RWPE2 (cell line): ENCODE measurements around the gene FAM118B.

Experiments
- ATAC-seq: fragments of 200-7000 bp; cut with Tn5 transposase; 3 replicates; pipeline ENCODE4 v1.9.1; 2021; ENCODE audit warnings: low read depth
- DNase-seq: peaks from one replicate; pipeline ENCODE4 v3.0.0-alpha.2; 2020; ENCODE audit warnings: low spot score
- H3K27ac ChIP-seq: fragments of 450-650 bp; 2 replicates; pipeline ENCODE4 v1.5.1; 2017; ENCODE audit warnings: mild to moderate bottlenecking; ENCODE audit not compliant: poor library complexity, severe bottlenecking
- H3K27me3 ChIP-seq: fragments of 250-450 bp; sonication (Bioruptor Pico); 2 replicates; pipeline ENCODE4 v1.5.1; 2021; ENCODE audit warnings: mild to moderate bottlenecking, moderate library complexity; ENCODE audit not compliant: insufficient read depth, poor library complexity, severe bottlenecking
- H3K36me3 ChIP-seq: fragments of 250-450 bp; sonication (Bioruptor Pico); 2 replicates; pipeline ENCODE4 v1.5.1; 2020; ENCODE audit warnings: low read depth, mild to moderate bottlenecking, moderate library complexity
- H3K4me1 ChIP-seq: fragments of 250-450 bp; sonication (Bioruptor Pico); 2 replicates; pipeline ENCODE4 v1.5.1; 2021; ENCODE audit warnings: mild to moderate bottlenecking, moderate library complexity; ENCODE audit not compliant: insufficient read depth, poor library complexity, severe bottlenecking
- H3K4me3 ChIP-seq: fragments of 250-450 bp; sonication (Bioruptor Pico); 2 replicates; pipeline ENCODE4 v1.5.1; 2021; ENCODE audit warnings: mild to moderate bottlenecking, moderate library complexity; ENCODE audit not compliant: severe bottlenecking
- H3K9me3 ChIP-seq: fragments of 250-450 bp; sonication (Bioruptor Pico); 2 replicates; pipeline ENCODE4 v1.5.1; 2021; ENCODE audit warnings: mild to moderate bottlenecking, moderate library complexity; ENCODE audit not compliant: severe bottlenecking
- CTCF ChIP-seq: fragments of 450-650 bp; IDR thresholded peaks from one replicate; pipeline ENCODE4 v1.5.1; 2017; ENCODE audit warnings: mild to moderate bottlenecking, moderate library complexity; ENCODE audit not compliant: poor library complexity, severe bottlenecking

FAM118B gene

GRCh38 chr11:126282361-126282735, 70.8 kb downstream of the FAM118B start:
- Histone ChIP-seq H3K27ac (peak overlapping the region; percentile 48), H3K4me1 (peaks cover 4% of the 10 kb centered on the region), H3K9me3 (no peaks in the 10 kb centered on the region), H3K4me3 (peak overlapping the region; percentile 44), H3K27me3 (no peaks in the 10 kb centered on the region), H3K36me3 (no peaks in the 10 kb centered on the region)
- TF ChIP-seq CTCF = no peak
- ATAC-seq (peak; percentile 11; the same call in 2 of the 3 replicates), DNase-seq (no peak)

GRCh38 chr11:126282736-126283591, 71.4 kb downstream of the FAM118B start, which contains the start of gene TIRAP:
Gene TIRAP (plus strand): TSS chr11:126283093. CDS start chr11:126290895, 7,802 bp downstream.
- peak; percentile 76 for ATAC-seq
- H3K9me3 ChIP-seq = no peaks in the 10 kb centered on the region
- peak within 1 kb of the TSS; percentile 44 for H3K4me3 ChIP-seq
- H3K36me3 ChIP-seq = no peaks in the 10 kb centered on the region
- peak within 1 kb of the TSS; percentile 48 for H3K27ac ChIP-seq
- no peaks in the 10 kb centered on the region for H3K27me3 ChIP-seq
- no peak for DNase-seq
- H3K4me1 ChIP-seq = peaks cover 4% of the 10 kb centered on the region
- TF ChIP-seq CTCF = peak; percentile 7

GRCh38 chr11:126284829-126285228, 73.2 kb downstream of the FAM118B start:
- Histone ChIP-seq H3K4me3 (no peak overlapping the region), H3K27ac (no peak overlapping the region), H3K4me1 (peaks cover 4% of the 10 kb centered on the region), H3K9me3 (no peaks in the 10 kb centered on the region), H3K27me3 (no peaks in the 10 kb centered on the region), H3K36me3 (peaks cover 6% of the 10 kb centered on the region)
- no peak for TF ChIP-seq CTCF
- peak; percentile 65 for ATAC-seq
- DNase-seq = peak; percentile 85

GRCh38 chr11:126288237-126288636, 76.7 kb downstream of the FAM118B start:
- H3K9me3 ChIP-seq = no peaks in the 10 kb centered on the region
- peaks cover 15% of the 10 kb centered on the region for H3K36me3 ChIP-seq
- H3K4me3 ChIP-seq = no peak overlapping the region
- no peak for TF ChIP-seq CTCF
- DNase-seq (no peak), ATAC-seq (no peak)
- H3K4me1 ChIP-seq = peaks cover 4% of the 10 kb centered on the region
- no peak overlapping the region for H3K27ac ChIP-seq
- H3K27me3 ChIP-seq = no peaks in the 10 kb centered on the region

- Histone ChIP-seq H3K27me3 (no peaks in the 10 kb centered on the region), H3K27ac (no peak overlapping the region), H3K4me3 (no peak overlapping the region), H3K4me1 (no peaks in the 10 kb centered on the region), H3K9me3 (no peaks in the 10 kb centered on the region), H3K36me3 (peaks cover 25% of the 10 kb centered on the region)
- no peak for TF ChIP-seq CTCF
- ATAC-seq (no peak), DNase-seq (no peak)
Observed at GRCh38 chr11:126290887-126291286, 79.3 kb downstream of the FAM118B start.
